Measurements from ENCODE around the gene SAXO2. TPM values are rescaled to one million over a fixed set of nuclear protein-coding genes. Genes with fewer than 3 reads are reported as not detected.
"Not testable (repeated sequence)": the region's sequence is repeated elsewhere in the genome, so short reads cannot be mapped to it uniquely, and the experiment has no call there.

SAXO2 gene
- total and polyA plus RNA-seq, 2 of the 4 experiments (the other 2 are of a cell fraction), result 0.14 TPM; not detected in 1

- H2AK5ac ChIP-seq (ENCODE audit: low read depth, low read length); H2AK9ac ChIP-seq (replicated peaks; ENCODE audit: low read depth, low read length, poor library complexity); H2BK5ac ChIP-seq (ENCODE audit: low read depth, low read length, poor library complexity, severe bottlenecking); H3K4me2 ChIP-seq (ENCODE audit: low read depth, low read length); H3K14ac ChIP-seq (replicated peaks; ENCODE audit: low read depth, low read length); H3K9me1 ChIP-seq (ENCODE audit: insufficient read depth, low read length); H3K4me3 ChIP-seq (ENCODE audit: insufficient read depth, low read depth, low read length); H4K5ac ChIP-seq (ENCODE audit: low read depth, low read length); ATAC-seq (ENCODE audit: low read depth); H2BK120ac ChIP-seq (ENCODE audit: low read depth, low read length); in situ Hi-C loops (cut with MboI; ENCODE audit: low sequenced_read_pairs); H3K9me3 ChIP-seq (ENCODE audit: control insufficient read depth, insufficient read depth, low read length); H3K36me3 ChIP-seq (ENCODE audit: control insufficient read depth, insufficient read depth, low read length); H3K4me1 ChIP-seq (ENCODE audit: control insufficient read depth, insufficient read depth, low read length); H4K20me1 ChIP-seq (ENCODE audit: insufficient read depth, low read length); H3K4ac ChIP-seq (ENCODE audit: low read depth, low read length); H2BK20ac ChIP-seq (ENCODE audit: low read depth, low read length); H3K56ac ChIP-seq (ENCODE audit: extremely low read depth, insufficient read depth, low read length); BruUV-seq (replicated peaks); H2BK15ac ChIP-seq (ENCODE audit: low read depth, low read length); H3K27ac ChIP-seq (ENCODE audit: insufficient read depth, low read length); POLR2A ChIA-PET (ENCODE audit: unreplicated experiment); H3K9ac ChIP-seq (ENCODE audit: low read depth, low read length); H3K23ac ChIP-seq (ENCODE audit: low read depth, low read length); intact Hi-C loops (cut with micrococcal nuclease); H4K91ac ChIP-seq (ENCODE audit: insufficient read depth, low read depth, low read length); H3K79me1 ChIP-seq (ENCODE audit: low read depth in 1 of 2, low read length in 2 of 2); H2AFZ ChIP-seq (replicated peaks; ENCODE audit: low read length, poor library complexity); dilution Hi-C loops (cut with HindIII; ENCODE audit: low sequenced_read_pairs, unreplicated experiment); H3K18ac ChIP-seq (ENCODE audit: low read depth, low read length); CTCF ChIA-PET; H4K8ac ChIP-seq (ENCODE audit: low read depth in 2 of 2, low read length in 2 of 2); DNase-seq: not testable (repeated sequence)
- peaks cover 12% of the 10 kb centered on the region for H3K27me3 ChIP-seq (ENCODE audit: control insufficient read depth, insufficient read depth, low read length)
- 76% methylated on average over 11 of the region's 21 CpGs; no CpG with 5 or more reads in 1 of the 2 experiments for WGBS, 2 experiments (ENCODE audit: extremely low coverage in 2 of 2, insufficient read length in 1 of 2)
Measured at GRCh38 chr15:82313951-82314768, 51.5 kb downstream of the SAXO2 start.

Measured in IMR-90 (cell line).